NT2/D1 (cell line): ENCODE data around the gene PROM1.

Experiments
- DNase-seq: peaks from one replicate; pipeline ENCODE4 v3.0.0-alpha.2; 2011; ENCODE audit warnings: low read depth, low spot score
- H3K27me3 ChIP-seq: 2 replicates; pipeline ENCODE4 v1.6.0; 2011; ENCODE audit warnings: mild to moderate bottlenecking; ENCODE audit not compliant: insufficient read length, insufficient read depth
- H3K36me3 ChIP-seq: 2 replicates; pipeline ENCODE4 v1.6.1; 2011; ENCODE audit warnings: mild to moderate bottlenecking, low read length, mixed read lengths; ENCODE audit not compliant: insufficient read depth, insufficient read length
- H3K4me1 ChIP-seq: 2 replicates; pipeline ENCODE4 v1.5.1; 2011; ENCODE audit not compliant: insufficient read depth, insufficient read length
- H3K4me3 ChIP-seq: 2 replicates; pipeline ENCODE4 v1.5.1; 2011; ENCODE audit warnings: low read depth; ENCODE audit not compliant: insufficient read length
- H3K9ac ChIP-seq: 2 replicates; pipeline ENCODE4 v1.6.0; 2011; ENCODE audit warnings: low read depth; ENCODE audit not compliant: insufficient read length
- H3K9me3 ChIP-seq: 2 replicates; pipeline ENCODE4 v1.5.1; 2011; ENCODE audit warnings: mild to moderate bottlenecking, low read length; ENCODE audit not compliant: insufficient read depth
- SUZ12 ChIP-seq: IDR thresholded peaks from 2 replicates; pipeline ENCODE4 v1.6.1; 2011; ENCODE audit not compliant: insufficient read length, insufficient read depth; ENCODE audit errors: extremely low read depth
- YY1 ChIP-seq: IDR thresholded peaks from 2 replicates; pipeline ENCODE4 v1.6.1; 2011; ENCODE audit not compliant: insufficient read length, insufficient read depth
- ZNF274 ChIP-seq: IDR thresholded peaks from 2 replicates; pipeline ENCODE4 v1.6.1; 2011; ENCODE audit warnings: mild to moderate bottlenecking, low read depth, low read length

Gene PROM1

DNA sequence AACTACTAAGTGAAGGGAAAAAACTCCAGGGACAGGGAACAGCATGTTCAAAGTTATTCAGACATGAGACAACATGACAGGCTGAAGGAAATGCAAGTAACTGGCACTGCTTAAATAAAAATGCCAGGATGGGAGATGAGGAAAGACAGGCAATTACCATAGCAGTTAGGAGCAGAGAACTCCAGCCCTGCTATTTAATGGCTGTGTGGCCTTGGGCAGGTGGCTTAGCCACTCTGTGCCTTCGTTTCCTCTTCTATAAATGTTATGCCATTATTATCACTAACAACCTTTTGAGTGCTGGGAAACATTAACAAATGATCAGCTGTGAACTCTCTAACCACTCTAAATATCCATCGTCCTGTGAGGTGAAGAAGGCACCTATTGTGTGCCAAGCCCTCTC, 32.7 kb downstream of the PROM1 start:
- H3K4me3 ChIP-seq, result no peak overlapping the region
- no peaks in the 10 kb centered on the region for H3K9me3 ChIP-seq
- H3K9ac ChIP-seq, result no peak overlapping the region
- no peak for DNase-seq
- H3K27me3 ChIP-seq, result no peaks in the 10 kb centered on the region
- peaks cover 3% of the 10 kb centered on the region for H3K36me3 ChIP-seq
- H3K4me1 ChIP-seq, result no peaks in the 10 kb centered on the region
- no peak for TF ChIP-seq YY1
- TF ChIP-seq ZNF274, result no peak
- no peak for TF ChIP-seq SUZ12

DNA sequence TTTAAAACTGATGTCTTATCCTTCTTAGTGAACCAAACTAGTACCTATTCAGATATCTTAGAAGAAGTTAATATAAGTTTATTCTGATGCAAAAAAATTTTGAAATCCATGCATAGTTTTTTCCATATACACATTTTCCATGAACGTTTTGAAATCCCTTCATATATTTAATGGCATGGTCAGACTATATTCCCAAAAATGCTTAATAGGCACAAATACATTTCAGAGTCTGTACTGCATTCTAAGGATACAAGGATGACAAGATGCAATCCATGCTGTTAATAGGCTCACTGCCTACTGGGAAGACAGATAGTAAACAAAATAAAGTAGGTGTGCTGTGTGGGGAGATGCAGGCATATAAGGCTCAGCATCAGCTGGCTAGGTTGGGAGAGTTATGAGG, 33.2 kb downstream of the PROM1 start:
- Histone ChIP-seq H3K9ac (no peak overlapping the region), H3K36me3 (peaks cover 3% of the 10 kb centered on the region), H3K9me3 (no peaks in the 10 kb centered on the region), H3K4me3 (no peak overlapping the region), H3K4me1 (no peaks in the 10 kb centered on the region), H3K27me3 (no peaks in the 10 kb centered on the region)
- TF ChIP-seq ZNF274, result no peak
- no peak for TF ChIP-seq YY1
- no peak for TF ChIP-seq SUZ12
- DNase-seq, result no peak

DNA sequence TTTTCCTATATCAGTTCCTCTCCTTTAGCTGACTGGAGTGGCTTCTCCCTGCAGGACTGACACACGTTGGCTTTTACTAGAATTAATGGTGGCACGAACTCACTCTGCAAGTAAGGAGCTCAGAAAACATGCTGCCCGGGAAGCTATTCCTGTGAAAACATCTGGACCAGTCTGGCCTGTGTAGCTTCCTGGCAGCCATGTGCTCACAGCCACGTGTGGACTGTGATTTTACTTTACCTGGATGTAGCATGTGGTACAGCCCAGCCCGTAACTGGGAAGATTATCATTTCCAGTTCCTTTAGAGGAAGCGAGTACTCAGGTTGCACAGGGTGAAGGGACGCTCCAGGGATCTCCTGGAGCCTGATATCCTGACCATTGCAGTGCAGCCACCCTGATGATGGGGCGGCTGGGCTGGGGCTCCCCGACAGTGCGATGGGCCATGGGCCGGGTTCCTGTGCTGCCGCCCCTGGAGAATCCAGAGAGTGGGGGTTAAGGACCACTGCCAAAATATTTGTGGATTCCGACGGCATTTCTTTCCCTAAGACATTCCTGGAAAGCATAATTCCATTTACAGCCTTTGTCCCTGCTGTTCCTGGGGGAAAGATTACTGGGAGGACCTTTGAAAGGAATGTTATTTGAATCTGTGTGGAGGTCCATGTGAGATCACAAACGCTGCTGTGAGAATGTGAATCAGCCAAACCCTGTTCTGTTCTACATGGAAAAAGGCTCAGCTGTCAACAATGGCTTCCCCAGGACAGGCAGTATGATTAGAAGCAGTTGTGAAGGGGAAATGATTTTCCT, 35.0 kb downstream of the PROM1 start:
- Histone ChIP-seq H3K9me3 (no peaks in the 10 kb centered on the region), H3K9ac (no peak overlapping the region), H3K4me1 (no peaks in the 10 kb centered on the region), H3K27me3 (no peaks in the 10 kb centered on the region), H3K36me3 (peaks cover 3% of the 10 kb centered on the region), H3K4me3 (no peak overlapping the region)
- TF ChIP-seq YY1 (no peak), SUZ12 (no peak), ZNF274 (no peak)
- no peak for DNase-seq

DNA sequence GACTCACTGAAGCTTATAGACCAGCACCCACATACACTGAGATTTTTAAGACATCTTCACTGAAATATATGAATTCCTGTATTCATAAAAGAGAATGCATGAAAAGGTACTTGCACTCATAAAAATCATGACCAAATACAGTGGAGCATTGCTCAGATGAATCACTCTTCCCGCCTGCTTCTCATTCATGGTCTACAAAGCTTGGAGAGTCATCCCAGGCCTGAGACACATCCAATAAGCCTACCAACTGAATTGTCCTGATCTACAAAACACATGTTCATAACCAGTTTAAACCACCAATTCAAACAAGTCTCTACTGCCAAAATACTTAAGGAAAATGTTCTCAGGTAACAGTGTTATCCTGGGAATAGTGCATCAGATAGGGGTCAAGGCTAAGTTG, 38.1 kb downstream of the PROM1 start:
- Histone ChIP-seq H3K9ac (no peak overlapping the region), H3K4me1 (no peaks in the 10 kb centered on the region), H3K4me3 (no peak overlapping the region), H3K36me3 (peaks cover 3% of the 10 kb centered on the region), H3K9me3 (no peaks in the 10 kb centered on the region), H3K27me3 (no peaks in the 10 kb centered on the region)
- TF ChIP-seq ZNF274, result no peak
- no peak for TF ChIP-seq SUZ12
- TF ChIP-seq YY1, result no peak
- no peak for DNase-seq

DNA sequence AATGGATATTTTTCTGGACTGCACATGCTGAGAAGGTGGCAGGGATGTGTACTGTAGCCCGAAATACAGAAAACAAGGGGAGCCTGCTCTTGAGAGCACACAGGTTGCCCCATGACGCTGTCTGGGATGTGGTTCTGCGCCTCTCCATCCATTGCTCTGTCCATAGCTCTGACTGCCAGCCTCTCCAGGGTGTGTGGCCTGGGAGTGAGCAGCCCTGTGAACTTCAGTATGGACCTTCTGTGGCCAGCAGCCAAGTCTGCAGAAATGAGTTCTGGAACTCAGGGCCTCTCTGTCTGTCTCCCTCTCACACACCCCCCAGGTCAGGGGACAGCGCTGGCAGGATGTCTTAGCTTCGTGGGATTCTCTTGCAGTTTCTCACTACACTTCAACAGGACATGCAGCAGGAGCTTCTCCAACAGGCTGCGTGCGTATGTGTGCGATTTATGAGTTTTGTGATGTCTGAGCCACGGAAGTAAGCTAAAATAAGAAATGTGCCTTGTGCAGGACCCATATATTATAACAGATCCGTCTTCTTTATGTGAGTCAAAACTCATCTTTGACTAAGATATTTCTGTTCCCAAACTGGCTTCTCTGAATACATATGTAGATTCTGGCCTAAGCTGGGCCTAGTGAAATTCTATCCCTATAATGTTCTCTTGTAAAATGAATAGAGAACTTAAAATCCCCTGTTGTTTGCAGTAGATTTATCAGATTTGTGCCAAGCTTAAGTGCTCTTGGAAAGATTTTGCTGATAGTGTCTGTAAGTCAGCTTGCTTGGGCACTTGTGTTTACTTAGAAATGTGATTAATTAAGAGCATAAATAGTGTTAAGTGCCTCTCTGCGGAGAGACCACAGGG, 40.0 kb downstream of the PROM1 start:
- H3K36me3 ChIP-seq, result peaks cover 3% of the 10 kb centered on the region
- H3K4me1 ChIP-seq, result no peaks in the 10 kb centered on the region
- no peak overlapping the region for H3K9ac ChIP-seq
- H3K4me3 ChIP-seq, result no peak overlapping the region
- no peaks in the 10 kb centered on the region for H3K27me3 ChIP-seq
- no peak for DNase-seq
- no peak for TF ChIP-seq ZNF274
- no peak for TF ChIP-seq SUZ12
- TF ChIP-seq YY1, result no peak
- no peaks in the 10 kb centered on the region for H3K9me3 ChIP-seq

DNA sequence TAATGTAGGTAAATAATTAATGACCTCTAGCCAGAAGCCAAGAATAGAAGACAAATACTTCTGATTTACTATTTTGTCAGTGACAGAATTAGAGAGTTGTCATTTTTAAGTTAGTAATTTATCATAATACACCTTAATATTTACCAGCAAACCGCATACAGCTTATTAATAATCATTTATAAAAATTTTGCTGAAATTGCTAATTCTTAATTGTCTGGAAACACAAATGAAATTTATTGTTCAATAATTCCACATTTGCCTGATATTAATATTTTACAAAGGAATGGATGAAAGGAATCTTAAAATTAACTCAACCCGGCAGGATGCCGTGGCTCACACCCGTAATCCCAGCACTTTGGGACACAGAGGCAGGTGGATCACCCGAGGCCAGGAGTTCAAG, 44.7 kb downstream of the PROM1 start:
- no peak for DNase-seq
- TF ChIP-seq YY1 (no peak), SUZ12 (no peak), ZNF274 (no peak)
- no peaks in the 10 kb centered on the region for H3K27me3 ChIP-seq
- H3K4me1 ChIP-seq, result peaks cover 5% of the 10 kb centered on the region
- H3K4me3 ChIP-seq, result no peak overlapping the region
- no peak overlapping the region for H3K9ac ChIP-seq
- H3K36me3 ChIP-seq, result no peaks in the 10 kb centered on the region
- H3K9me3 ChIP-seq, result no peaks in the 10 kb centered on the region

DNA sequence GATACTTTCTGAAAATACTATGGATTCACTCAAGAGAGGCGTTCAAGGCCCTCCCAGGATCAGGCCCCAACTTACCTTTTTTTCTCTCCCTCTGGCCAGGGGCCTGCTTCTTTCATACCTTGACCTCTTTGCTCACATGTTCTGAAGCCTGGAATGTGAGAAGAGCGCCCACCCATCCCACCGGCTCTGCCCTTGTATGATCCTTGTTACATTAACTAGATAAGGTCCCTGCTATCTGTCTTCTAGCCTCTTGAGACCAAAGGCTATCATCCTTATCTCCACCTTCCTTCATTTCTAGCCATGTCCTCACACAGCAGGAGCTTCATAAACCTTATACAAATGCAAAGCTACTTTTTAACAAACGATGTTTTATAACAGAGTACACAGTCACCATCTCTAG, 45.9 kb downstream of the PROM1 start:
- no peak overlapping the region for H3K4me3 ChIP-seq
- no peak overlapping the region for H3K9ac ChIP-seq
- no peaks in the 10 kb centered on the region for H3K9me3 ChIP-seq
- peaks cover 5% of the 10 kb centered on the region for H3K4me1 ChIP-seq
- H3K36me3 ChIP-seq, result no peaks in the 10 kb centered on the region
- no peak for TF ChIP-seq SUZ12
- TF ChIP-seq YY1, result no peak
- no peak for TF ChIP-seq ZNF274
- no peak for DNase-seq
- no peaks in the 10 kb centered on the region for H3K27me3 ChIP-seq
